GM10248 (cell line): ENCODE results near the gene ATP2B2.

Source experiments
- CTCF ChIA-PET: fragments of 300-600 bp; sonication (Branson Sonifier 250); formaldehyde crosslinking; extraction: SDS; loops from one replicate; lab custom pipeline; 2021; ENCODE audit warnings: antibody characterized with exemption; lab: Yijun Ruan, JAX
- POLR2A ChIA-PET: fragments of 350-650 bp; sonication (Branson Sonifier 250); formaldehyde crosslinking; extraction: SDS; loops from one replicate; lab custom pipeline; 2020; ENCODE audit warnings: antibody characterized with exemption; lab: Yijun Ruan, JAX
- DNase-seq: peaks from one replicate; pipeline ENCODE4 v3.0.0; 2012; ENCODE audit errors: extremely low spot score
- CTCF ChIP-seq: IDR thresholded peaks from 2 replicates; pipeline ENCODE4 v1.5.1; 2012; ENCODE audit warnings: mild to moderate bottlenecking, low read depth; ENCODE audit errors: extremely low read depth, missing control alignments, control extremely low read depth

Gene ATP2B2

GRCh38 chr3:10504171-10505049 is 976 bp downstream of the ATP2B2 start:
- ChIA-PET CTCF (no interaction called here), POLR2A (no interaction called here)
- no peak for TF ChIP-seq CTCF
- DNase-seq = no peak

GRCh38 chr3:10503217-10503796 is 2.1 kb downstream of the ATP2B2 start:
- TF ChIP-seq CTCF = no peak
- DNase-seq = no peak
- ChIA-PET POLR2A (no interaction called here), CTCF (interaction anchor here (1.0 kb wide), 1 partner anchor 13 kb away, joined by 3 read pairs; no protein-coding TSS in a partner anchor)

GRCh38 chr3:10502185-10502880 is 3.1 kb downstream of the ATP2B2 start:
- ChIA-PET CTCF (interaction anchor here (1.0 kb wide), 2 partner anchors 9 to 12 kb away, joined by 3 read pairs; no protein-coding TSS in a partner anchor), POLR2A (no interaction called here)
- no peak for TF ChIP-seq CTCF
- no peak for DNase-seq

- no peak for DNase-seq
- POLR2A ChIA-PET = no interaction called here
- TF ChIP-seq CTCF = no peak
- CTCF ChIA-PET = interaction anchor here (1.0 kb wide), 1 partner anchor 9 kb away, joined by 3 read pairs; no protein-coding TSS in a partner anchor
Measured at GRCh38 chr3:10501664-10502052, 3.7 kb downstream of the ATP2B2 start.

GRCh38 chr3:10500717-10501663 is 4.4 kb downstream of the ATP2B2 start:
- CTCF ChIA-PET = interaction anchor here (1.0 kb wide), 1 partner anchor 8 kb away, joined by 3 read pairs; no protein-coding TSS in a partner anchor
- TF ChIP-seq CTCF = no peak
- DNase-seq = no peak
- POLR2A ChIA-PET = no interaction called here
